Stomach (tissue), 4 donors: Measurements from ENCODE around the gene CLN5.

Experiments
- CTCF ChIP-seq, 7 experiments: fragments of 450-650 bp in 4 of 7; fragments of 200-600 bp in 3 of 7; sonication (generic) in 3 of 7; IDR thresholded peaks; one replicate each; pipeline ENCODE4 v1.5.1; 2016 to 2019; ENCODE audit warnings: antibody characterized with exemption in 7 of 7, control low read depth in 2 of 7, mild to moderate bottlenecking in 1 of 7
- EP300 ChIP-seq: sonication (generic); formaldehyde crosslinking; IDR thresholded peaks from one replicate; pipeline ENCODE4 v1.6.1; 2017; ENCODE audit warnings: antibody characterized with exemption
- POLR2A ChIP-seq, 4 donors: fragments of 450-650 bp; IDR thresholded peaks; one replicate each; pipeline ENCODE4 v1.6.1; 2016; ENCODE audit warnings: antibody characterized with exemption in 4 of 4, control low read depth in 2 of 4, mild to moderate bottlenecking in 1 of 4, moderate library complexity in 1 of 4
- POLR2AphosphoS5 ChIP-seq, 3 donors: sonication (generic); formaldehyde crosslinking; IDR thresholded peaks; one replicate each; pipeline ENCODE4 v1.6.1; 2016; ENCODE audit warnings: antibody characterized with exemption in 3 of 3

- no peak for TF ChIP-seq CTCF (IDR thresholded peaks at IDR 0.05)
- no peak for TF ChIP-seq POLR2AphosphoS5 (IDR thresholded peaks at IDR 0.05)
- no peak for TF ChIP-seq EP300
- TF ChIP-seq POLR2A (IDR thresholded peaks at IDR 0.05), result no peak
Observed at GRCh38 chr13:76958841-76959432, 32.9 kb upstream of the CLN5 start.
